Measurements from ENCODE around the gene KRTAP29-1. TPM values are rescaled to one million over a fixed set of nuclear protein-coding genes. Genes with fewer than 3 reads are reported as not detected.

Gene KRTAP29-1
- total and polyA plus RNA-seq, 2 experiments from 2014 or later: not detected

- DNase-seq (ENCODE audit: low spot score) (no peak), ATAC-seq (no peak)
- Histone ChIP-seq H2AFZ (no peak within 1 kb of the TSS), H3K4me2 (no peak within 1 kb of the TSS), H3K9me2 (ENCODE audit: insufficient read depth) (no peaks in the 10 kb centered on the region), H3F3A (replicated peaks; ENCODE audit: low read depth) (no peaks in the 10 kb centered on the region), H3K36me3 (ENCODE audit: insufficient read depth) (no peaks in the 10 kb centered on the region), H3K4me1 (ENCODE audit: insufficient read depth) (no peaks in the 10 kb centered on the region), H3K27ac (ENCODE audit: low read depth) (no peak within 1 kb of the TSS), H3K79me2 (replicated peaks; ENCODE audit: insufficient read depth) (no peaks in the 10 kb centered on the region), H4K20me1 (replicated peaks; ENCODE audit: insufficient read depth) (no peaks in the 10 kb centered on the region), H3K27me3 (ENCODE audit: insufficient read depth) (no peaks in the 10 kb centered on the region), H3K4me3 (no peak within 1 kb of the TSS)
- no peak for TF ChIP-seq CREB1 (CRISPR knock-in tag; IDR thresholded peaks at IDR 0.05; ENCODE audit: low read depth)
- Mint-ChIP-seq H3K27ac (no peak within 1 kb of the TSS), H3K36me3 (ENCODE audit: low read depth) (no peaks in the 10 kb centered on the region), H3K4me3 (no peak within 1 kb of the TSS), H3K9me3 (peaks cover 2% of the 10 kb centered on the region; the same call in 1 of the 3 replicates), H3K27me3 (ENCODE audit: insufficient read depth, low read depth, poor library complexity) (peaks cover 6% of the 10 kb centered on the region), H3K4me1 (no peaks in the 10 kb centered on the region; the same call in 2 of the 3 replicates)
Measured at GRCh38 chr17:41308918-41309359, 6.3 kb upstream of the KRTAP29-1 start, which contains the start of gene KRTAP16-1. KRTAP16-1 (minus strand) TSS chr17:41309309; CDS start chr17:41309253, 56 bp downstream.

DNA sequence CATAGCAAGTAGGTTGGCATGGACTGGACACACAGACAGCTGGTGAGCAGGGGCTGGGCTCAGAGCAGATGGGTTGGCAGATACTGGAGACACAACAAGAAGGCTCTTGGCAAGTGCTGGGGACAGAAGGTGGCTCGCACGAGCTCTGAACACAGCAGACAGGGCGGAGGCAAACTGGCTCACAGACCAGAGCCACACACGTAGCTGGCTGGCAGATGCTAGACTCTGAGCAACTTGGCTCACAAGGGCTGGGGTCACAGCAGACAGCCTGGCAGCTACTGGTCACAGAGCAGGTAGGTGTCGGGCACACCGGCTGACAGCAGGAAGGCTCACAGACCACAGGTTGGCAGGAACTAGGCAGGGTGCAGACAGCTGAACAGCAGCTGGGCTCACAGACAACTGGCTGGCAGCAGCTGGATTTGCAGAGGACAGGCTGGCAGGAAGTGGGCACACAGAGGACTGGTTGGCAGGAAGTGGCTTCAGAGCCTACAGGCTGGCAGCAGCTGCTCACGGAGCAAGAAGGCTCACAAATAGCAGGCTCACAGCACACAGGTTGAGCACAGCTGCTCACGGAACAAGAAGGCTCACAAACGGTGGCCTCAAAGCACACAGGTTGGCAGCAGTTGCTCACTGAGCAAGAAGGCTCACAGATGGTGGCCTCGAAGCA, 5.7 kb upstream of the KRTAP29-1 start:
- Histone ChIP-seq H3K9me2 (ENCODE audit: insufficient read depth) (no peaks in the 10 kb centered on the region), H3K4me2 (no peak overlapping the region), H4K20me1 (replicated peaks; ENCODE audit: insufficient read depth) (no peaks in the 10 kb centered on the region), H3K27ac (ENCODE audit: low read depth) (no peak overlapping the region), H2AFZ (no peak overlapping the region), H3K4me3 (no peak overlapping the region), H3F3A (replicated peaks; ENCODE audit: low read depth) (no peaks in the 10 kb centered on the region), H3K4me1 (ENCODE audit: insufficient read depth) (no peaks in the 10 kb centered on the region), H3K27me3 (ENCODE audit: insufficient read depth) (no peaks in the 10 kb centered on the region), H3K36me3 (ENCODE audit: insufficient read depth) (no peaks in the 10 kb centered on the region), H3K79me2 (replicated peaks; ENCODE audit: insufficient read depth) (no peaks in the 10 kb centered on the region)
- DNase-seq (ENCODE audit: low spot score): no peak
- ATAC-seq: no peak
- peaks cover 6% of the 10 kb centered on the region for H3K27me3 Mint-ChIP-seq (ENCODE audit: insufficient read depth, low read depth, poor library complexity)
- H3K4me3 Mint-ChIP-seq: no peak overlapping the region
- peaks cover 2% of the 10 kb centered on the region; the same call in 1 of the 3 replicates for H3K9me3 Mint-ChIP-seq
- H3K36me3 Mint-ChIP-seq (ENCODE audit: low read depth): no peaks in the 10 kb centered on the region
- no peaks in the 10 kb centered on the region; the same call in 2 of the 3 replicates for H3K4me1 Mint-ChIP-seq
- no peak overlapping the region for H3K27ac Mint-ChIP-seq
- TF ChIP-seq, protein P1, sequence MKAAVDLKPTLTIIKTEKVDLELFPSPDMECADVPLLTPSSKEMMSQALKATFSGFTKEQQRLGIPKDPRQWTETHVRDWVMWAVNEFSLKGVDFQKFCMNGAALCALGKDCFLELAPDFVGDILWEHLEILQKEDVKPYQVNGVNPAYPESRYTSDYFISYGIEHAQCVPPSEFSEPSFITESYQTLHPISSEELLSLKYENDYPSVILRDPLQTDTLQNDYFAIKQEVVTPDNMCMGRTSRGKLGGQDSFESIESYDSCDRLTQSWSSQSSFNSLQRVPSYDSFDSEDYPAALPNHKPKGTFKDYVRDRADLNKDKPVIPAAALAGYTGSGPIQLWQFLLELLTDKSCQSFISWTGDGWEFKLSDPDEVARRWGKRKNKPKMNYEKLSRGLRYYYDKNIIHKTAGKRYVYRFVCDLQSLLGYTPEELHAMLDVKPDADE (IDR thresholded peaks at IDR 0.05): no peak
- TF ChIP-seq EZH2phosphoT487 (IDR thresholded peaks at IDR 0.05; ENCODE audit: unreplicated experiment) (no peak), EZH2 (IDR thresholded peaks at IDR 0.05; ENCODE audit: low read depth, unreplicated experiment) (no peak), JUNB (IDR thresholded peaks at IDR 0.05; ENCODE audit: unreplicated experiment) (no peak), ZNF462 (CRISPR knock-in tag; IDR thresholded peaks at IDR 0.05) (no peak), POLR2AphosphoS5 (IDR thresholded peaks at IDR 0.05; ENCODE audit: low read depth) (no peak), ZNF114 (CRISPR knock-in tag; IDR thresholded peaks at IDR 0.05) (no peak), STAT1 (IDR thresholded peaks at IDR 0.05; ENCODE audit: unreplicated experiment) (no peak), ZNF331 (CRISPR knock-in tag; IDR thresholded peaks at IDR 0.05; ENCODE audit: low read depth) (no peak), CREB1 (CRISPR knock-in tag; IDR thresholded peaks at IDR 0.05; ENCODE audit: low read depth) (no peak), REST (IDR thresholded peaks at IDR 0.05; ENCODE audit: unreplicated experiment) (no peak)
